ENCODE results near the gene EPHA3. TPM values are rescaled to one million over a fixed set of nuclear protein-coding genes. Genes with fewer than 3 reads are reported as not detected.

Gene EPHA3
- total RNA-seq, 1 donor from 2014 or later = 0.45 TPM

GRCh38 chr3:89447243-89447642, 339.8 kb downstream of the EPHA3 start:
- DNase-seq (ENCODE audit: low read depth) = no peak

GRCh38 chr3:89449086-89449485, 341.7 kb downstream of the EPHA3 start:
- no peak for DNase-seq (ENCODE audit: low read depth)

GRCh38 chr3:89452066-89452465, 344.6 kb downstream of the EPHA3 start:
- DNase-seq (ENCODE audit: low read depth) = no peak

- no peak for DNase-seq (ENCODE audit: low read depth)
Measured at GRCh38 chr3:89455240-89455639, 347.8 kb downstream of the EPHA3 start.

- DNase-seq (ENCODE audit: low read depth) = no peak
Measured at GRCh38 chr3:89467898-89468363, 360.5 kb downstream of the EPHA3 start.

- no peak for DNase-seq (ENCODE audit: low read depth)
Measured at GRCh38 chr3:89472101-89472500, 364.7 kb downstream of the EPHA3 start.

GRCh38 chr3:89474333-89475130, 367.1 kb downstream of the EPHA3 start:
- no peak for DNase-seq (ENCODE audit: low read depth)

- DNase-seq (ENCODE audit: low read depth) = no peak
Measured at GRCh38 chr3:89488800-89489580, 381.6 kb downstream of the EPHA3 start.

GRCh38 chr3:89490129-89490528, 382.7 kb downstream of the EPHA3 start:
- DNase-seq (ENCODE audit: low read depth) = no peak

- no peak for DNase-seq (ENCODE audit: low read depth)
Measured at GRCh38 chr3:89494734-89495133, 387.3 kb downstream of the EPHA3 start.

GRCh38 chr3:89503891-89504391, 396.5 kb downstream of the EPHA3 start:
- DNase-seq (ENCODE audit: low read depth) = no peak

- DNase-seq (ENCODE audit: low read depth) = no peak
Measured at GRCh38 chr3:89504432-89504831, 397.0 kb downstream of the EPHA3 start.

- DNase-seq (ENCODE audit: low read depth) = no peak
Measured at GRCh38 chr3:89506462-89507103, 399.2 kb downstream of the EPHA3 start.

GRCh38 chr3:89521328-89521727, 413.9 kb downstream of the EPHA3 start:
- DNase-seq (ENCODE audit: low read depth) = no peak

- no peak for DNase-seq (ENCODE audit: low read depth)
Measured at GRCh38 chr3:89522155-89522554, 414.7 kb downstream of the EPHA3 start.

- DNase-seq (ENCODE audit: low read depth) = no peak
Measured at GRCh38 chr3:89525609-89526008, 418.2 kb downstream of the EPHA3 start.

- no peak for DNase-seq (ENCODE audit: low read depth)
Measured at GRCh38 chr3:89527736-89528305, 420.4 kb downstream of the EPHA3 start.

Data from renal cortical epithelial cell (primary cell).